ENCODE data around the gene CD7.
A peak's percentile ranks its signal among the peaks of the same experiment; 100 is the strongest.

The CD7 gene

GRCh38 chr17:82338858-82339633, 21.6 kb upstream of the CD7 start:
- DNase-seq, result no peak
- Mint-ChIP-seq H3K4me1 (peaks cover 21% of the 10 kb centered on the region), H3K27me3 (peaks cover 7% of the 10 kb centered on the region), H3K27ac (no peak overlapping the region), H3K4me3 (no peak overlapping the region), H3K9me3 (no peaks in the 10 kb centered on the region), H3K36me3 (ENCODE audit: low read depth) (no peaks in the 10 kb centered on the region)
- no peak for ATAC-seq

GRCh38 chr17:82334622-82335394, 17.4 kb upstream of the CD7 start:
- DNase-seq (no peak), ATAC-seq (peak; percentile 10)
- H3K27ac Mint-ChIP-seq, result peak overlapping the region; percentile 67
- H3K36me3 Mint-ChIP-seq (ENCODE audit: low read depth), result no peaks in the 10 kb centered on the region
- peaks cover 15% of the 10 kb centered on the region for H3K27me3 Mint-ChIP-seq
- H3K9me3 Mint-ChIP-seq, result no peaks in the 10 kb centered on the region
- peak overlapping the region; percentile 77 for H3K4me3 Mint-ChIP-seq
- peaks cover 29% of the 10 kb centered on the region for H3K4me1 Mint-ChIP-seq

GRCh38 chr17:82334204-82334621, 16.8 kb upstream of the CD7 start:
- Mint-ChIP-seq H3K4me1 (peaks cover 28% of the 10 kb centered on the region), H3K9me3 (no peaks in the 10 kb centered on the region), H3K36me3 (ENCODE audit: low read depth) (no peaks in the 10 kb centered on the region), H3K27me3 (peaks cover 12% of the 10 kb centered on the region), H3K4me3 (peak overlapping the region; percentile 77), H3K27ac (no peak overlapping the region)
- ATAC-seq (no peak), DNase-seq (no peak)

- H3K4me3 Mint-ChIP-seq, result peak within 1 kb of the TSS; percentile 77
- H3K9me3 Mint-ChIP-seq, result no peaks in the 10 kb centered on the region
- DNase-seq (no peak), ATAC-seq (peak; percentile 22)
- H3K27me3 Mint-ChIP-seq, result peaks cover 10% of the 10 kb centered on the region
- peaks cover 24% of the 10 kb centered on the region for H3K4me1 Mint-ChIP-seq
- H3K36me3 Mint-ChIP-seq (ENCODE audit: low read depth), result no peaks in the 10 kb centered on the region
- H3K27ac Mint-ChIP-seq, result no peak within 1 kb of the TSS
These were observed 16.1 kb upstream of the CD7 start, which contains the start of gene SECTM1 for GRCh38 chr17:82333279-82334171. SECTM1 (minus strand) TSS chr17:82333766; CDS start chr17:82327240, 6,526 bp downstream.

GRCh38 chr17:82332669-82333278, 15.4 kb upstream of the CD7 start:
- H3K36me3 Mint-ChIP-seq (ENCODE audit: low read depth), result no peaks in the 10 kb centered on the region
- DNase-seq, result no peak
- peaks cover 10% of the 10 kb centered on the region for H3K27me3 Mint-ChIP-seq

GRCh38 chr17:82331345-82331939, 14.0 kb upstream of the CD7 start:
- no peak overlapping the region for H3K4me3 Mint-ChIP-seq
- H3K27me3 Mint-ChIP-seq, result peaks cover 10% of the 10 kb centered on the region
- DNase-seq (no peak), ATAC-seq (no peak)
- peaks cover 24% of the 10 kb centered on the region for H3K4me1 Mint-ChIP-seq
- H3K27ac Mint-ChIP-seq, result no peak overlapping the region
- no peaks in the 10 kb centered on the region for H3K9me3 Mint-ChIP-seq
- no peaks in the 10 kb centered on the region for H3K36me3 Mint-ChIP-seq (ENCODE audit: low read depth)

More at GRCh38 chr17:82332669-82333278, 15.4 kb upstream of the CD7 start:
- Mint-ChIP-seq H3K27ac (no peak overlapping the region), H3K4me3 (peak overlapping the region; percentile 71), H3K9me3 (no peaks in the 10 kb centered on the region), H3K4me1 (peaks cover 24% of the 10 kb centered on the region)
- ATAC-seq, result peak; percentile 20

- H3K4me1 Mint-ChIP-seq, result peaks cover 23% of the 10 kb centered on the region
- DNase-seq (no peak), ATAC-seq (no peak)
- no peak overlapping the region for H3K27ac Mint-ChIP-seq
- no peaks in the 10 kb centered on the region for H3K9me3 Mint-ChIP-seq
- H3K27me3 Mint-ChIP-seq, result peaks cover 10% of the 10 kb centered on the region
- no peak overlapping the region for H3K4me3 Mint-ChIP-seq
- no peaks in the 10 kb centered on the region for H3K36me3 Mint-ChIP-seq (ENCODE audit: low read depth)
These were observed 13.2 kb upstream of the CD7 start for GRCh38 chr17:82330322-82331239.

GRCh38 chr17:82329683-82330321, 12.4 kb upstream of the CD7 start:
- Mint-ChIP-seq H3K4me3 (no peak overlapping the region), H3K36me3 (ENCODE audit: low read depth) (no peaks in the 10 kb centered on the region), H3K27ac (no peak overlapping the region), H3K27me3 (peaks cover 8% of the 10 kb centered on the region), H3K4me1 (peaks cover 21% of the 10 kb centered on the region), H3K9me3 (no peaks in the 10 kb centered on the region)
- DNase-seq (no peak), ATAC-seq (no peak)

- Mint-ChIP-seq H3K4me1 (peaks cover 18% of the 10 kb centered on the region), H3K27ac (no peak overlapping the region), H3K36me3 (ENCODE audit: low read depth) (no peaks in the 10 kb centered on the region), H3K27me3 (peaks cover 8% of the 10 kb centered on the region), H3K9me3 (no peaks in the 10 kb centered on the region), H3K4me3 (no peak overlapping the region)
- DNase-seq (no peak), ATAC-seq (no peak)
These were observed 11.6 kb upstream of the CD7 start for GRCh38 chr17:82328994-82329507.

GRCh38 chr17:82328141-82328993, 11.0 kb upstream of the CD7 start:
- H3K36me3 Mint-ChIP-seq (ENCODE audit: low read depth), result no peaks in the 10 kb centered on the region
- DNase-seq, result no peak
- peaks cover 22% of the 10 kb centered on the region for H3K4me1 Mint-ChIP-seq
- H3K4me3 Mint-ChIP-seq, result no peak overlapping the region
- no peaks in the 10 kb centered on the region for H3K9me3 Mint-ChIP-seq
- no peak overlapping the region for H3K27ac Mint-ChIP-seq
- H3K27me3 Mint-ChIP-seq, result peaks cover 8% of the 10 kb centered on the region
- no peak for ATAC-seq

- Mint-ChIP-seq H3K9me3 (no peaks in the 10 kb centered on the region), H3K36me3 (ENCODE audit: low read depth) (no peaks in the 10 kb centered on the region), H3K27me3 (peaks cover 5% of the 10 kb centered on the region), H3K27ac (no peak overlapping the region), H3K4me3 (no peak overlapping the region), H3K4me1 (peaks cover 21% of the 10 kb centered on the region)
- DNase-seq (no peak), ATAC-seq (no peak)
These were observed 10.3 kb upstream of the CD7 start for GRCh38 chr17:82327757-82328140.

- DNase-seq (no peak), ATAC-seq (no peak)
- H3K4me3 Mint-ChIP-seq, result no peak overlapping the region
- H3K36me3 Mint-ChIP-seq (ENCODE audit: low read depth), result no peaks in the 10 kb centered on the region
- H3K4me1 Mint-ChIP-seq, result peaks cover 20% of the 10 kb centered on the region
- H3K27me3 Mint-ChIP-seq, result peaks cover under 1% of the 10 kb centered on the region
- H3K9me3 Mint-ChIP-seq, result no peaks in the 10 kb centered on the region
- H3K27ac Mint-ChIP-seq, result no peak overlapping the region
These were observed 9.9 kb upstream of the CD7 start for GRCh38 chr17:82327289-82327688.
